ENCODE data around the gene GALNT6. TPM values are rescaled to one million over a fixed set of nuclear protein-coding genes. Genes with fewer than 3 reads are reported as not detected.

The GALNT6 gene
- total and polyA plus RNA-seq, 2 experiments from 2014 or later: 28.4 to 30.7 TPM

DNA sequence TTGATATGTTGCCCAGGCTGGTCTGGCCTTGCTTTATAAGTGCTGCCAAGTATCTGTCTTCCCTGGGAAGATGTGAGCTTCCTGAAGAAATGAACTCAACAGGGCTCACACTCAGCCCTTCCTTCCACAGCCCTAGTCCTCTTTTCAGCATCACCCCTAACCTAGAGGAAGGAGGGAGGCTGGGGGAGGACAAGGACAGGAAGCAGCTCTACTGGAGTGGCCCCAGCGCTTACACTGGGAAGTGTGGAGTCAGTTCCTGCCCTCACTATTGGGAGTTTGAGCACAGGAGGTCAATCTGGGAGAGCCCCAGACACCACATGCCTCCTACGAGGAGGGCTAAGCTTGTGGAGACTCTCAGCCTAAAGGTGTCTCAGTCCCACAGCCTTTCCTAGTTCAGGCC, 16.8 kb downstream of the GALNT6 start:
- H4K20me1 ChIP-seq (ENCODE audit: insufficient read depth, poor library complexity, severe bottlenecking): no peaks in the 10 kb centered on the region
- no peak overlapping the region for H3K27ac ChIP-seq
- no peaks in the 10 kb centered on the region for H3K9me2 ChIP-seq (replicated peaks; ENCODE audit: insufficient read depth)
- 84% methylated on average over 2 of the region's 2 CpGs for WGBS (ENCODE audit: low lambda C conversion rate, missing lambda C conversion rate)
- H3K36me3 ChIP-seq (replicated peaks; ENCODE audit: insufficient read depth, low read depth): no peaks in the 10 kb centered on the region
- H3K27me3 ChIP-seq: no peaks in the 10 kb centered on the region
- no peak overlapping the region for H2AFZ ChIP-seq
- peaks cover 10% of the 10 kb centered on the region for H3K4me1 ChIP-seq (ENCODE audit: insufficient read depth)
- no peak for DNase-seq (ENCODE audit: low spot score)
- TF ChIP-seq EZH2 (IDR thresholded peaks at IDR 0.05; ENCODE audit: borderline replicate concordance): no peak
- TF ChIP-seq EZH2phosphoT487 (IDR thresholded peaks at IDR 0.05; ENCODE audit: low read depth, severe bottlenecking, unreplicated experiment): no peak
- TF ChIP-seq, protein P1, sequence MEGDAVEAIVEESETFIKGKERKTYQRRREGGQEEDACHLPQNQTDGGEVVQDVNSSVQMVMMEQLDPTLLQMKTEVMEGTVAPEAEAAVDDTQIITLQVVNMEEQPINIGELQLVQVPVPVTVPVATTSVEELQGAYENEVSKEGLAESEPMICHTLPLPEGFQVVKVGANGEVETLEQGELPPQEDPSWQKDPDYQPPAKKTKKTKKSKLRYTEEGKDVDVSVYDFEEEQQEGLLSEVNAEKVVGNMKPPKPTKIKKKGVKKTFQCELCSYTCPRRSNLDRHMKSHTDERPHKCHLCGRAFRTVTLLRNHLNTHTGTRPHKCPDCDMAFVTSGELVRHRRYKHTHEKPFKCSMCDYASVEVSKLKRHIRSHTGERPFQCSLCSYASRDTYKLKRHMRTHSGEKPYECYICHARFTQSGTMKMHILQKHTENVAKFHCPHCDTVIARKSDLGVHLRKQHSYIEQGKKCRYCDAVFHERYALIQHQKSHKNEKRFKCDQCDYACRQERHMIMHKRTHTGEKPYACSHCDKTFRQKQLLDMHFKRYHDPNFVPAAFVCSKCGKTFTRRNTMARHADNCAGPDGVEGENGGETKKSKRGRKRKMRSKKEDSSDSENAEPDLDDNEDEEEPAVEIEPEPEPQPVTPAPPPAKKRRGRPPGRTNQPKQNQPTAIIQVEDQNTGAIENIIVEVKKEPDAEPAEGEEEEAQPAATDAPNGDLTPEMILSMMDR (IDR thresholded peaks at IDR 0.05; ENCODE audit: poor library complexity): no peak
- H3K79me2 ChIP-seq: no peaks in the 10 kb centered on the region
- H3K9me3 ChIP-seq (ENCODE audit: low read depth): no peaks in the 10 kb centered on the region
- no peak overlapping the region for H3K4me3 ChIP-seq
- no peak overlapping the region for H3K4me2 ChIP-seq

DNA sequence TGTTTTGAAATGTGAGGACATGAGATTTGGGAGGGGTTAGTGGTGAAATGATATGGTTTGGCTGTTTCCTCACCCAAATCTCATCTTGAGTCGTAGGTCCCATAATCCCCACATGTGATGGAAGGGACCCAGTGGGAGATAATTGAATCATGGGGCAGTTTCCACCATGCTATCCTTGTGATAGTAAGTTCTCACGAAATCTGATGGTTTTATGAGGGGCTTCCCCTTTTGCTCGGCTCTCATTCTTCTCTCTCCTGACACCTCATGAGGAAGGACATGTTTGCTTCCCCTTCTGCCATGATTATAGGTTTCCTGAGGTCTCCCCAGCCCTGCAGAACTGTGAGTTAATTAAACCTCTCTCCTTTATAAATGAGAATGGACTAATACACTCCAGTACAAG, 18.0 kb downstream of the GALNT6 start:
- Histone ChIP-seq H2AFZ (no peak overlapping the region), H3K9me3 (ENCODE audit: low read depth) (no peaks in the 10 kb centered on the region), H3K36me3 (replicated peaks; ENCODE audit: insufficient read depth, low read depth) (no peaks in the 10 kb centered on the region), H3K4me3 (no peak overlapping the region), H4K20me1 (ENCODE audit: insufficient read depth, poor library complexity, severe bottlenecking) (no peaks in the 10 kb centered on the region), H3K27ac (no peak overlapping the region), H3K79me2 (no peaks in the 10 kb centered on the region), H3K9me2 (replicated peaks; ENCODE audit: insufficient read depth) (no peaks in the 10 kb centered on the region), H3K4me2 (no peak overlapping the region), H3K4me1 (ENCODE audit: insufficient read depth) (peaks cover 10% of the 10 kb centered on the region), H3K27me3 (no peaks in the 10 kb centered on the region)
- 88% methylated on average over 3 of the region's 3 CpGs for whole genome bisulfite sequencing (ENCODE audit: low lambda C conversion rate, missing lambda C conversion rate)
- DNase-seq (ENCODE audit: low spot score): no peak
- TF ChIP-seq, protein P1 (IDR thresholded peaks at IDR 0.05; ENCODE audit: poor library complexity): no peak
- TF ChIP-seq EZH2phosphoT487 (IDR thresholded peaks at IDR 0.05; ENCODE audit: low read depth, severe bottlenecking, unreplicated experiment): no peak
- no peak for TF ChIP-seq EZH2 (IDR thresholded peaks at IDR 0.05; ENCODE audit: borderline replicate concordance)

GRCh38 chr12:51372021-51372420, 19.2 kb downstream of the GALNT6 start:
- no peaks in the 10 kb centered on the region for H3K9me3 ChIP-seq (ENCODE audit: low read depth)
- no peaks in the 10 kb centered on the region for H3K9me2 ChIP-seq (replicated peaks; ENCODE audit: insufficient read depth)
- H4K20me1 ChIP-seq (ENCODE audit: insufficient read depth, poor library complexity, severe bottlenecking): no peaks in the 10 kb centered on the region
- H3K4me1 ChIP-seq (ENCODE audit: insufficient read depth): peaks cover 10% of the 10 kb centered on the region
- H3K4me3 ChIP-seq: no peak overlapping the region
- H2AFZ ChIP-seq: no peak overlapping the region
- no peaks in the 10 kb centered on the region for H3K36me3 ChIP-seq (replicated peaks; ENCODE audit: insufficient read depth, low read depth)
- TF ChIP-seq EZH2phosphoT487 (IDR thresholded peaks at IDR 0.05; ENCODE audit: low read depth, severe bottlenecking, unreplicated experiment) (no peak), EZH2 (IDR thresholded peaks at IDR 0.05; ENCODE audit: borderline replicate concordance) (no peak)
- TF ChIP-seq, protein P1 (IDR thresholded peaks at IDR 0.05; ENCODE audit: poor library complexity): no peak
- H3K27ac ChIP-seq: peak overlapping the region; percentile 82
- no peaks in the 10 kb centered on the region for H3K79me2 ChIP-seq
- 79% methylated on average over 2 of the region's 2 CpGs for WGBS (ENCODE audit: low lambda C conversion rate, missing lambda C conversion rate)
- peak overlapping the region; percentile 55 for H3K4me2 ChIP-seq
- no peaks in the 10 kb centered on the region for H3K27me3 ChIP-seq
- DNase-seq (ENCODE audit: low spot score): no peak

All from hepatocyte (in vitro differentiated cells).